Endometrial microvascular endothelial cells (primary cell): ENCODE data around the gene NFS1. TPM values are rescaled to one million over a fixed set of nuclear protein-coding genes. Genes with fewer than 3 reads are reported as not detected.
"Not testable (repeated sequence)": the region's sequence is repeated elsewhere in the genome, so short reads cannot be mapped to it uniquely, and the experiment has no call there.

ENCODE experiments used
- in situ Hi-C: cut with HindIII; loops from 2 replicates; pipeline ENCODE4 v1.10.0; 2017; ENCODE audit warnings: low sequenced_read_pairs, low pct_unique_long_range_greater_than_20kb; ENCODE audit errors: inconsistent ontology term
- total RNA-seq: library from RNA; depleted of rRNA; stranded (reverse); fragments of >200 nt; gene quantifications from one replicate; pipeline ENCODE4 v1.2.3, GENCODE V29; 2015; ENCODE audit errors: inconsistent ontology term

NFS1 gene
- 25.6 TPM for total RNA-seq

DNA sequence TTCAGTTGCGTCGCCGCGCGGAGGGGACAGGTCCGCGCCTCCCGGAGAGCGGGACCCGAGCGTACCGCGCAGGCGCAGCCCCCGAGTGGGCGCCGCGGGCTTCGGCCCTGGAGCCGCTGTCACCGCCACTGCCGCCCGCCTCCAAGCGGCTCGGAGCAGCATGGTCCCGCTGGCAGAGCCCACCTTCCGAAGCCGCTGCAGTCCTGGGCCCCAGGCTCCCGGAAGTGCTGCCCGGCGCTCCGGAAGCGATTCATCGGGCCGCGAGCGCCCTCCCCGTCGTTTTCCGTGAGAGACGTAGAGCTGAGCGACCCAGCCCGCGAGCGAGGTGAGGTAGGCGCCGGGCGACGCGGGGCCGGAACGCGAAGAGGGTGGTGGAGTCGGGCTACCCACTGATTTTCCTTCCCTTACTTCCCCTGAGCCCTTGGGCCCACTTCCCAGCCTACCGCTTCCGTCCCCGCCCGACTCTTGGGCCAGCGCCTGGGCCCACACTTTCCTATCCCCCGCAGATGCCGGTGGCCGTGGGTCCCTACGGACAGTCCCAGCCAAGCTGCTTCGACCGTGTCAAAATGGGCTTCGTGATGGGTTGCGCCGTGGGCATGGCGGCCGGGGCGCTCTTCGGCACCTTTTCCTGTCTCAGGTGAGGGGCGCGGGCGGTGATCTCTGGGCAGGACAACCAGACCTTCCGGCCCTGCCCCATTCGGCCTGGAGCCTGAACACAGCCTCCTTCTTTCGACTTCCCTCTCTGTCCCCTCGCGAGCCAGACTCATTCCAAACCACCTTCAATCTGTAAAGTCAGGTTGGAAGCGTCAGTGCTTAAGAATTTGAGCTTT is at the start of gene NFS1, which contains the start of gene ROMO1:
Gene NFS1 (minus strand): TSS at position 226 of the 830 bp plus-strand sequence. CDS start 64 bp downstream, at position 162.
Gene ROMO1 (plus strand): TSS at position 279 of the 830 bp plus-strand sequence. CDS start 228 bp downstream, at position 507.
- in situ Hi-C loops: no loop called here

- in situ Hi-C loops: not testable (repeated sequence)
Measured at GRCh38 chr20:35744492-35744841, 45.3 kb upstream of the NFS1 start.

- in situ Hi-C loops: no loop called here
Measured at GRCh38 chr20:35743693-35744491, 44.7 kb upstream of the NFS1 start.

- in situ Hi-C loops: no loop called here
Measured at GRCh38 chr20:35742741-35743523, 43.8 kb upstream of the NFS1 start.

DNA sequence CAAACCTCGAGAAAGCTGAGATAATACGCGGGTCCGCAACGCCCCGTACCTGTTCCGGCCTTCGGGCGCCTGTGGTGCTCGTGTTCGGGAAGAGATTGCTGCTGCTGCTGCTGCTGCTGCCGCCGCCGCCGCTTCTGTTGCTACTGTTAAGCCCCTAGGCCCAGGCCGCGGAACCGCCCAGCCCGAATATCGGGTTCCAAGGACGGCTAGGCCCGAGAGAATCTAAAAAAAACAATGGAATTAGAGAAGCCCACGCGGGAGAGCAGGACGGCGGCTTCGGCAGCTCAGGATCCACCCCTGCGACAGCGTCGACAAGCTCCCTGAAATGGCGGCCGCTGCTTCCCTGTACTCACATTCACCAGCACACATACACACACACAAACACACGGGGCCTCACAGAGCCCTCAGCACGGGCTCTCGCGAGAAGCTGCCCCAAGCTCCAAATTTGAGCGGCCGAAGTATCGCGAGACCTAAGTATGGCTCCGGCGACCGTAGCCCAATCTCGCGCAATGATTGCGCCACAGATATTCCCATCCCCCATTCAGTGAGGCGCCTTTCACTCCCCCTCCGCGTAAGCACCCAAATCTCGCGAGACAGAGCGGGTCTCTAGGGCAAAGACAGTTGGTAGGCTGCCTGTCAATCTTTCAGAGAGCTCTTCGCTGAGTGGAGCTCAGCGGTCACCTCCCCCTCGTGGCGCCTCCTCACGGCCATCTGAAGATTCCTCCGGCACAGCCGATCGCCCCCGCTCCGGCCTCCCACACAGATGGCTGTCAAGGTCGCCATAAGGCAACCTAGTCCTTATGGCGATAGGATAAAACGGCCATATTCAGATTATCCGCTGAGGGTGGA is 43.0 kb upstream of the NFS1 start, which contains the start of gene RBM39:
Gene RBM39 (minus strand): TSS at position 369 of the 849 bp plus-strand sequence. CDS start 1,386 bp downstream, outside the sequence.
- in situ Hi-C loops: no loop called here

DNA sequence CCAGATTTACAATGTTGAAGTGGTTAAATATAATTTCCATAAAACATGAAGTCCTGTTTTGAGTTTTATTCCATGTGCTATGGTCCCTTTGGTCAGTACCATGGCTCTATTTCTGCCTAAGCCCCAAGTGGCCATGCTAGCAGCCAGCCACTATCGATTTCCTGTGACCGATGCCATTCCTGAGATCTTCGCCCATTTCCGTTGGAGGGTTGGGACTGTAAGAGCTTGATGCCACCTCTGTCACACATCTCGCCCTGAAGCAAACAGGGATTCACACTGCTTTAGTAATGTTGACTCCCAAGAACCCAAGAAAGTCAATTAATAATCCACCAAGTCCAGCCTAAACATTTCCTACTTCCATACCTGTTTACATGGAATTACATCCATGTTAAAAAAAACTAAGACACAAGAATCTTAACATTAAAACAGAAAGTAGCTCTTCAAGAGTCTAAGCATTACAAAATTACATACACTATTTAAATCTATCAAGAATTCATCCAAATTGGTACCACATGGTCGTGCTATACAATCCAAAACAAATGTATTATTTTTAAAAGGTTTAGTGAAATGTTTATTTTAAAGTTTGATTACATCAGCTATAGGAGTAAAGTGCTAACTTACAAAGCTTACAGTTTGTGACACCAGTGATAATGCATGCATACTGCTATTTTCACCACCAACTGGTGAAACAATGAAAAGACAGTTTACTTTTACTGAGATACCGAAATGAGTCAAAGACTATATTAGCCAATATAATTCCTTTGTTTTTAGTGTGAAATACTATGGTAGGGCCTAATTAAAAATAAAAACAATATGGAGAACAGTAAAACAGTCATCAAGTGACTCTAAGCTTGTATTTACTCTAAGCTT is 40.4 kb upstream of the NFS1 start:
- in situ Hi-C loops: loop anchor here (10.0 kb wide), 1 partner anchor 145 kb away; no protein-coding TSS in a partner anchor

GRCh38 chr20:35738410-35739179 is 39.4 kb upstream of the NFS1 start:
- in situ Hi-C loops: loop anchor here (10.0 kb wide), 1 partner anchor 146 kb away; no protein-coding TSS in a partner anchor

GRCh38 chr20:35737865-35738333 is 38.7 kb upstream of the NFS1 start:
- in situ Hi-C loops: loop anchor here (10.0 kb wide), 1 partner anchor 147 kb away; no protein-coding TSS in a partner anchor

- in situ Hi-C loops: loop anchor here (10.0 kb wide), 1 partner anchor 149 kb away; no protein-coding TSS in a partner anchor
Measured at GRCh38 chr20:35735826-35736470, 36.8 kb upstream of the NFS1 start.

DNA sequence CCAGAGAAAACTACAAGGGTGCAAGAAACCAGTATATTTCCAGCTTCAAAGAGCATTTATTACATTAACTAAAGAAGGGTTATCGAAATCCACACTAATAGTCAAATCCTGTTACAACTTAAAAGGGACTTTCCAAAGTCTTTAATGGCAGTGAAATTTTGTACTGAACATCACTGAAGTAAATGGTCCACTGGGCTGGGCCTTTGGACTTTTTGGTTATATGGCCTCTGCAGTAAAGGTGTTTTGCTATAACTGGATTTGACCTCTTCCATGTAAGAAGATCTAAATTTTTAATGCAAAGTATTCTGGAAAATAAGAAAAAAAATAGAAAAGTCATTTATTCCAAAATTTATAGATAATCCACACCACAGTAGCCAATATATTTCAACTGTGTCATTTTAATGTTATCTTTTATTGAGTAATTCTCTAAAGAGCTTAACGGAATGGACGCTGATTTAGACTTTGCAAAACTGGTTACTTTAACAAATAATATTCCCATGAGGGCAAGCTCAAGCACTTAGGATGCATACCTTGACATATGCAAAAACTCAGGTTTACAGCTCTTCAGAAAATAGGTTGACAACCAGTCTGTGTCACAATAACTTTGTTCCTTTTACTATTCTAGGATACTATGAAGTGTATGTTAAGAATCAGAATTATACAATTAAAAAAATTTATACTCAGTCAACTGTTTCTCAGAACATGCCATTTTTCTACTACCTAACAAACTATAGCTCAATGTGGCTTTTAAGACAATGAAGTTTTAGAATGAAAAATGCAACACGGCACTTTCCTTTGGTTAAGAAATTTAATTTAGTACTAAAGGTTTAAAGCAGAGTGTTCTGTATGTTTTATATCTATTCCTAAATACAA is 35.9 kb upstream of the NFS1 start:
- in situ Hi-C loops: loop anchor here (10.0 kb wide), 1 partner anchor 150 kb away; no protein-coding TSS in a partner anchor

DNA sequence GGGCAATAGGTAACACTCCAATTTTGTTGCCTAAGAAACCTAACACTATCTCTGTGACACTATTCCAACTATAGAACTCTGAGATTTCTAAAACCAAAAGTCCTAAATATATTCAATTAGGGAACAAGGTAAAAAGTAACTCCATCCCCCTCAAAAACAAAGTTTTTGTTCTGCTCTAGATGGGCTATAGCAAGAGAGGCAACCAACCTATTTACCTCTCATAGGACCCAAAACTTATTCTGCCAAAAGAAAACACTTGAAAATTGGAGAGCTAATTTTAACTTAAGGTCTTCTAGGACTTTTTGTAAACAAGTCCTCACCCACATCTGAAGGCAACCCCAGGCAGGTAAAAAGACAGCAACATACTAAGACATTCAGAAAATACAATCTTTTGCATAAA is 35.2 kb upstream of the NFS1 start:
- in situ Hi-C loops: loop anchor here (10.0 kb wide), 1 partner anchor 150 kb away; no protein-coding TSS in a partner anchor

GRCh38 chr20:35732644-35732982 is 33.5 kb upstream of the NFS1 start:
- in situ Hi-C loops: loop anchor here (10.0 kb wide), 1 partner anchor 152 kb away; no protein-coding TSS in a partner anchor

GRCh38 chr20:35731862-35732643 is 32.9 kb upstream of the NFS1 start:
- in situ Hi-C loops: loop anchor here (10.0 kb wide), 1 partner anchor 153 kb away; no protein-coding TSS in a partner anchor

DNA sequence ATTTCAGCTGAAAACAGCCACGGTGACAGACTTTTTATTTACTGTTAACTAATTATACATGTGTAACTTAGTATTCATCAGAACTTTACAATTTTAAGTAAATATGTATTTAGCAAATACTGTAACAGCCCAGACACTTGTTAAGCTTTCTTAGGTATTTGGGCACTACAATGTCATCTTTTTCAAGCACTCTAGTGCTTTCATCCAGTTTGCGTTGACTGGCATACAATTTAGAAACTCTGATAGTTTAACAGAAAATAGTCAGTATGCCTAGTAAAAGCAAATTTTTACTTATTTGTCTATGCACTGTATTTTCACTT is 32.3 kb upstream of the NFS1 start:
- in situ Hi-C loops: loop anchor here (10.0 kb wide), 1 partner anchor 153 kb away; no protein-coding TSS in a partner anchor
